GM18517 (cell line): ENCODE data around the gene ANKS3.

ENCODE experiments used
- ATAC-seq: cut with Tn5 transposase; IDR thresholded peaks from one replicate; pipeline ENCODE4 v1.9.1; 2021; ENCODE audit warnings: mild to moderate bottlenecking, moderate library complexity; ENCODE audit not compliant: unreplicated experiment

Gene ANKS3

DNA sequence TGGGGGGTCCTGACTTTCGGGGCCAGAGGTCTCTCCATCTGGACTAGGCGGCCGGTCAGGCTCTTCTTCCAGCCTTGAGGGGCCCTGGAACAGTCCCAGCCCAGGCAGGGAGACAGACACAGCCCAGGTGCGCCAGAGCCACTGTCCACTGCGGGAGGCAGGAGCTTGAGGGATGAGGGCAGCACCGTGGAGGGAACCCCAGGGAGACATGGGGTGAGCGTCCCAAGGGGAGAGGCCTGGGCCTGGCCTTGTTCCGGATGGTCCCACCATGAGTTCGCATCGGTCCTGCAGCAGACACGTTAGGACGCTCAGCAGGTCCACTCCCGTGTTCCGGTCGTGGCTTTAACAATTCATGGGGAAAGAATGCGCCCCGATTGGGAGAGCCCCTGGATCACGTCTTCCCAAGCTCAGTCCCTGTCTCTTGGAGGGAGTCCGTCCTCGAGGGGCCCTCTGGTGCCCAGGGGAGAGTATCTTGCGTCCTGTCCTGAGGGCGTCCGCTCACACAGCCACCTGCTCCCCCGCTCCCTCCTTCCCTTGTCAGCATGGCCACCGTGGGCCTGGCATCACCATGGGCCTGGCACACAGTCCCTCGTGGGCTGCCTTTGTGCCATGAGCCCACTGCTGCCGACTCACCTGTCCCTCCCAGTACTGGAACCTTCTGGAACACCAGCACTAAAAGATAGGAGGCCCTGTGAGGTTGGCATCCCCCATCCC is 47.4 kb downstream of the ANKS3 start:
- ATAC-seq, result no peak

DNA sequence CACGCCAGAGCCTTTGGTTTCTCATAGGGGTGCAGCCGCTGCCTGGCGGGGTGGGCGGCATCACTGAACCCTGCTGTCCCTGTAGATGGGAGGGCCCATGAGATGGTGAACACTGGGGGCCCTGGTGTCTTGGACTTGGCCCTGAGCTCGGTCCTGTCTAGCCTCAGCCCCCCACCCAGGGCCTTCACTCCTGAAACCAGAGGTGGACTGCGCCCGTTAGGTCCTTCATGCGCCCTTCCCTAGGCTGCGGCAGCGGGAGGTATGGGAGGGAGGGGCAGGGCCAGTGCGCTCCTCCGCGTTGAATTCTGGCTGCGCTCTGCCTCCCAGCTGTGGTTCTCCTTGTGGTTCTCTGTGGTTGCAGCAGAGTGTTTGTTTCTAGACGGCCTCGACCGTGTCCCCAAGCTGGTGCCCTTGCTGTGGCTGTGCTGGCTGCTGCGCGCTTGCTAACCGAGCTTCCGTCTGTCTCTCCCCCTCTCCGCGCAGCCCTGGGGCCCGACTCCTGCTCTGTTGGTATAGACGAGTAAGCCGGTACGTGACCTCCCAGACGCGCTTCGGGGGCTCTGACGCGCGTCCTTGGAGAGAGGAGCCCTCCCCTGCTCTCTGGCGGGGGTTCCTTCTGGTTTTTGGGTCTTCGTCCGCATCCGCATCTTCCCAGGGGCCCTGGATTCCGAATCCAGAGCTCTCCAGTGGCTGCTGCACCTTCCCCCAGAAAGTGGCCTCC is 48.1 kb downstream of the ANKS3 start:
- no peak for ATAC-seq

DNA sequence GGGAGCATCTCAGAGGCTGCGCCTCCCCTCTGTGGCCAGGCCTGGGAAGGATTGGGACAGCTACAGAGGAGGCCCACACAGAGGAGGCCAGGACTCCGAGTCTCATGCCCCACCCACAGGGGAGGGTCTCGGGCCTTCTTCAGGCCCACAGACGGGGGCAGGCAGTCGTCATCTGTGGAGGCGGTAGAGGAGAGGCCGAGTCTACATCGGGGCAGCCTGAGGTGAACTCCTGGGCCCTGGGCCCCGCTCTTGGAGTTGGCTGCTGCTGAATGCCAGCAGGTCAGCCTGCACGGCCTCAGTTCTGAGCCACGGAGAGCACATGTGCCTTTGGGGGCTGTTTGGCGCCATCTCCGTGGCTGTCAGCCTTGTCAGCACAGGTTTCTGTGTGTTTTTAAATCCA is 48.8 kb downstream of the ANKS3 start:
- no peak for ATAC-seq

DNA sequence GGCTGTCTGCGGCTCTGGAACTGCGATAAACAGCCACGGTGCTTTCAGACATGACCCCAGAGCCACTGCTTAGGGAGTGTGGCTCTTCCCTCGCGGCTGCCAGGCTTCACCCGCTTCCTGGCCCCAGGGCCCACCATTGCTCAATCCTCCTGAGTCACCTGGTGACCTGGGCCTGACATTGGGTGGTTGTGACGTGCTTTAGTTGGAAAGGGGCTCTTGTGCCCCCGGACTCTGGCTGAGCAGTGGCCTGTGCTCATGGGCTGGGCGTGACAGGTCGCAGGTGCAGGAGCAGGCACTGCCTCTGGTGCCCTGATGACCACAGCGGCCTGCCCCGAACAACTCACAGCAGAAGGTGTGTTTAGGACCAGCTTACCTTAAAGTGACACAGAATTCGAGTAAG is 49.3 kb downstream of the ANKS3 start:
- no peak for ATAC-seq

DNA sequence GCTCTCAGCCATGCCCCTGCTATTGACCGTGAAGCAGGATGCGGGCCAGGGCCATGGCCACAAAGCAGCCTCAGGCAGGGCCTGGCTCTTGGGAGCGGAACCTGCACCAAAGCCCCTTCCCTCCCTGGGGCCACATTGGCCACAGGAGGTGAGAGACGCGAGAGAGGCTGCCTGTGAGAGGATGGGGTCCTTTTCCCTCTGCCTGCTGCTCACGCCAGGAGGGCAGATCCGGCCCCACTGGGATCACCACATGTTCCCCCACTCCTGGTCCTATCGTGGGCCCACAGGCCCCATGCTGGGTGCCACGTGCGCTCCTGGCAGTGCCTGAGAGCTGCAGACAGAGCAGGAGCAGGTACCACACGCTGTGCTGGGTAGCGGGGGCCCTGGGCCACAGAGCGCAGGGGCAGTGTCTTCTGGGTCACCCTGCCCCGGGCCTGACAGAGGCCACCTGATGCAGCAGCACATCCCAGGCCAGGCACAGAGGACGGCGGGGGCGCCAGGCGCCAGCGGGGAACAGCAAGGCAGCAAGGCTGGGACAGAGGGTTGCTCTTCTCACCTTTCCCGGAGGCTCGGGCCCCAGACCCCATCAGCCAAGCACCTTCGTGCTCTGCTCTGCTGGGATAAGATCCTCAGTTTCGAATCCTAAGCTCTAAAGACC is 49.9 kb downstream of the ANKS3 start:
- ATAC-seq, result no peak

DNA sequence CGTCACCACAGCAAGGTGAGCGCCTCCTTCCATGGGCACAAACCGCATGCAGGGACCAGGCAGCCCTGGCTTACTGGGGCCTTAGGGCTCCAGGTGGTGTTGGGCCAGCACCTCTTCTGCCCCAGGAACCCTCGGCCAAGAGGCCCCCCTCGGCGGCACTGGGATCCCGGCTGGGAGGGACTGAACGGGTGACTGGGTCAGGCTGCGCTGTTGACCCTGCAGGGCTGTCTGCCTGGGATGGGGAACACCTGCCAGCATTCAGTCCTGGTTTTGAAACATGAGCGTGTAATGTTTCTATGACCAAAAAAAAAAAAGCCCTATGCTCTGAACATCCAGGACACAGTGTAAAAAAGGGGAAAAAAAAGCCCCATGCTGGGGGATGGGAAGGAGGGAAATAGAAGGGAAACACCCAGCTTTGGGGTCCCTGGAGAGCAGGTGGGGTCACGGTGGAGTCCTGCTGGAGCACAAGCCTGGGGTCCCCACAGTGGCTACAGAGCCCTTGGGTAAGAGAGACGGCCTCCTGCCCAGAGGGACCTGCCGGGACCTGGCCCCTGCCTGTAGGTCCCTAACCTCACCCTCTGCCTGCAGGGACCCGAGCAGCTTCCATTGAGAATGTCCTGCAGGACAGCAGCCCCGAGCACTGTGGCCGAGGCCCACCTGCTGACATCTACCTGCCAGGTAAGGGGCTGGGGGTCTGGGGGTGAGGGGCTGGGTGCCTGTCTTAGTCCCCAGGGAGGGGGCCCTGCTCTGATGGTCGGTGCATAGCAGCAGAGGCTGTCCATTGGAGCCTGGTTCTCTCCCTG is 50.6 kb downstream of the ANKS3 start:
- no peak for ATAC-seq

DNA sequence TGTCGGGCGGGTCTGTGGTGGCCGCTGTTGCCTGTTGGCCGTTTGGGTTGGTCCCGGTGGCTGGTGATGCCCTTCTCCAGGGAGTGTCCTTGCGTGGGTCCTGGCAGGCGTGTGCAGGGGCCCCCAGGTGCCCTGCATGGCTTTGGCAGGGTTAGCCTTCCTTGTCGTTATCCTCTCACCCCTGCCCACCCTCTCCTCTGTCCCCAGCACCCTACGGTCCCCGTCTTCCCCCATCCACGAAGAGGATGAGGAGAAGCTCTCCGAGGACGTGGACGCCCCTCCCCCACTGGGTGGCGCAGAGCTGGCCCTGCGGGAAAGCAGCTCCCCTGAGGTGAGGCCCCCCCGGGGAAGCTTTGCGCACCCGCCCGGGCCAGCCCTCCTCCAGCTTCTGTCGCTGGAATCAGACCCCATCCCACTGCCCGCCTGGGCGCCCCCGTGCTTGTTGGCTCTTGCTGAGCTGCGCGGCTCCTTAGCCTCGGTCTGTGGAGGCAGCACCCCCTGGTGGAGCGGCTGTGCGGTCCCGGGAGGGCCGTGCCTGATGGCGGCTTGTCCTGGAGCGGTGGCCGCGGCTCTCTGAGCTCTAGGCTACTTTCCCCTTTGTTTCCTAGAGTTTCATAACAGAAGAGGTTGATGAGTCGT is 51.3 kb downstream of the ANKS3 start:
- ATAC-seq, result no peak

DNA sequence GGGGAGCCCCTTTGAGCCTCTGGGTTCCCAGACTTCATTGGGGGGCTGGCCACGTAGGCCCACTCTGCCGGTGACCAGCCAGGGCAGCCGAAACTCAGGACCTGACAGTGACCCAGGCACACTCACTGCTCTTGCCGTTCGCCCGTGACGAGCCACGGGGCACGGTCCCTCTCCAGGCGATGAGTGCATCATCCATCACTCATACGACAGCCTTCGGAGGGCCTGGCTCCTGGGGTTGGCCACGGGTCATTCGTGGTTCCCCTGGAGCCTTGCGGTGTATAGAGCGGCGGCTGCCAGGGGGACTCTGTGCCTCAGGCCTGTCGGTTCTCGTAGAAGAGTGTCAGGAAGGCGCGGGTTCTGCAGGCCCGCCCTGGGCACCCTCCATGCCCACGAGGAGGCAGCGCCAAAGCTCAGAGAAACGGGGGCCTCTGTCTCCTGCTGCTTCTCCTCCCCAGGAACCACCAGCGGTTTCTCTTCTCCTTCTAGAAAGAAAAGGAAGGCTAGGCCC is 51.9 kb downstream of the ANKS3 start:
- no peak for ATAC-seq

DNA sequence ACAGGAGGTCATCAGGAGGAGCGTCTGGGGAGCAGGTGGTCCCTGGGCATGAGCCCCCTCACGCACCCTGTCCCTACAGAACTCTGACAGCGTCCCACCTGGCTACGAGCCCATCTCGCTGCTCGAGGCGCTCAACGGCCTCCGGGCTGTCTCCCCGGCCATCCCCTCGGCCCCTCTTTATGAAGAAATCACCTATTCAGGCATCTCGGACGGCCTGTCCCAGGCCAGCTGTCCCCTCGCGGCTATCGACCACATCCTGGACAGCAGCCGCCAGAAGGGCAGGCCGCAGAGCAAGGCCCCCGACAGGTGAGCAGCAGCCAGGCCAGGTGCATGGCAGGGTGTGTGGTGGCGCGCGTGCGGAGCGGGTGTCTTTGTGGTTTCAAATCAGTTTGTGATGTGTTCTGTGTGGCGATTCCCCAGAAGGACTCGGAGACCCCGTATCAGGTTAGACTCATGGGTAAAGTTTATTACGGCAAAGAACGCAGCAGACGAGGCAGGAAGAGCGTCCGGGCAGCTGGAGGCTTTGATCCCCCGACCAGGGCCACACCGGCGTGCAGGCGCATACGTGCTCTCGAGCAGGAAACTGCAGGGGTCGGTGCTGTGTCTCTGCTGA is 52.5 kb downstream of the ANKS3 start:
- ATAC-seq, result no peak

DNA sequence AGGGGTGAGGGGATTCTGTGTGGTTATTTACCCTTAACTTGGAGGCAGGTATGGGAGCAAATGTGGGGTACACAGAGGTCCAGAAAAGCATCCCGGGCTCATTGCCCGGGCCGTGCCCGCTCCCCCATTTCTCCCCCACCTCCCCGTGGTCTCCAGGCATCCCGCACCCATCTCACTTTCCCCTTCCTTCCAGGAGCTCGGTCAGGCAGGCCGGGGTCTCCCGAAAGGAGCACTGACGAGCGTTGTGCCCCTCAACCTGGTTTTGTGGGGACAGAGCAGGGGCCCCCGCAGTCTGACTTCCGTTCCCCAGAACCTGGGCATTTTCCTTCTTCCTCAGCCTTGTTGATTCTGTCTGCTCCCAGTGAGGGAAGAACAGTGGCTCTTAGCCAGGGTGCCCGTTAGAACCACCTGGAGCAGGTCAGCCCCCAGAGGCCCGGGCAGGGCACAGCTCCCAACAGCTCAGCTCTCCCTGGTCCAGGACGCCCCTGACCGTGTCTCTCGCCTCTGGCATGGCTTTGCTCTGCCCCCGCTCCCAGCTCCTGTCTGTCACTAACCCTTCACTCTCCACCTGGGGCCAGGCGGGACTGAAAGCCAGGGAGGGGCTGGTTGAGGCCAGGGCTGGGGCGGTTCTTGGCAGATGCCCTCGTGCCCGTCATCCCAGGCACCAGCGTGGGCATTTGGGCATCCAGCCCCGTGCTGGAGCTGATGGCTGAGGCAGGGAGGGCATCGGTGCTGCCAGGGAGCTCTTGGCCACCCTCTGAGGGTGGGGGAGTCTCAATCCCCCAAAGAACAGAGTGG is 53.2 kb downstream of the ANKS3 start:
- ATAC-seq, result no peak

DNA sequence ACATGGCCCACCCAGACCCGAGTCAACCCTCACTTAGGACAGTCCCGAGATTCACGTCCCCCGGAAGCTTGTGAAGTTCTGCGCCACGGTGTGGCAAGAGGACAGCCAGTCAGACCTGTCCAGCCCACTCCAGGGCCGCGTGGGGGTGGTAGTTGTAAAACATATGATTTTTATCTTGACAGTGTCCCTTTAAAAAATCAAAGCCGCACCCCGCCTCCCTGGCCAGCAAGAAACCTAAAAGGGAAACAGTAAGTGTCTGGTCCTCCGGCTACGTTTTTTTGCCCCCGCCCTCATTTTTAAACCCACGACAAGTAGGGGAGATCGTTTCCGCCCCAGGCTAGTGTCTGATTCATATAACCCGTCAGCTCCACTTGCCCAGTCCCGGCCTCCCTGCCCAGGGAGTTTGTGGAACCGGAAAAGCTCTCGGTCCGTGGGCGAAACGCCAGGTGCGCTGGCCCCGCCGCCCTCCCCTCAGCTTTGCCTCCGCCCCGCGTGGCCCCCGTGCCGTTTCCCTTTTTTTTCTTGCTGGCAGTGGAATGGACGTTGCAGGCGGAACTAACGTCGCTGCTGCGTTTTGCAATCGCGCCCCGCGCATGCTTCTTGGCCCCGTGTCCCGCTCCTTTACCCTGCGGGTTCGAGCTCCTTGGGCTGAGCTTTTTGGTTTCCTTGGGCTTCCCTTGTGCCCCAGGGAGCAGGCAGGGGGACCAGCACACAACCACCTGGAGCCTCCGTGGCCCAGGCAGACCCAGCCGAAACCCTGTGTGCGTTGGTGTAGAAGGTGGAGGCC is 54.0 kb downstream of the ANKS3 start:
- ATAC-seq, result no peak

DNA sequence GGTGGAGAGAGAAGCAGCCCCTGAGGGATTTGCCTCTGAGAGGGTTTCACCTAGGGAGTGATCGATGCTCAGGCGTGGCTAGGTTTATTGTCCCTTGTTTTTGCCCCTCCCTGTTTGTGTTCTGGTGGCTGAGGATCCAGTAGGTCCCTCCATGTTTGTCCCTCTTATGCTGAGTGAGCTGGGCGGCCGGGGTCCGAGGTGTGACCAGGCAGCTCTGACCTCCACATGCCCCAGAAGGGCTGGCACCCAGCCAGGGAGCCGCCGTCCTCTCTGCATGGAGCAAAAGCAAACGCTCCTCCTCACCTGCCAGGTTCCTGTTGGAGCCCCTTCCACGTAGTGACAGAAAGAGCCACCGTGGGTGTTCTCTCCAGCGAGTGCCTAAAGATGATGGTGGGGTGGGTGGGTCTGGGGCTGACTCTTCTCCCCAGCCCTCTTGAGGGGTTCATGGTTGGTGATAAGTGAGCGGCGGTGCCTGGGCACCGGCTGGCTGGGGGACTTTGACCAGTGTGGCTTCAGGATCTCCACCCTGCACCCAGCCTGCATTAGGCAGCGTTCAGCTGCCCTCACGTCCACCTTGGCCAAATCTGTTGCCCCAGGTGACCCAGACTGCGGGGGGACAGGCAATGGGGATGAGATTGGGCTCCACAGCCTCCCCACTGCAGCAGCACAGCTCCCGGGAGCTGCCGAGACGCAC is 54.8 kb downstream of the ANKS3 start:
- no peak for ATAC-seq

DNA sequence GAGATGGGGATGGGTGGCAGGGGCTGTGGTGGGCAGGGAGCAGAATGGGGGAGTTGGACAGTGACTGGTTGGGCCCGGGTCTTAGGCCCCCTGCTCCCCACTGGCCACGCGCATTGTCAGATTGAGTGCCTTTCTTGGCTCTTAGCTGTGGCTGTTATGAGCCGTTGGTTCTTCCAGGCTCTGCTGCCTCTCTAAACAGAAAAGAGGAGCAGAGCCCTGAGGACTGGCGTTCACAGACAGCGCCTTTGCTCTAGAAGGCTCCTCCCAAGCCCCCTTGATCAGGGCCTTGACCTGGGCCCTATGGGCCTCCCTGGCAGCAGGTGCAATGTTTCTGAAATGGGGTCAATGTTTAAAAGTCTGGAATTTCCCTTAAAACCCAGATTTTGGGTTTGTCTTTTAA is 55.5 kb downstream of the ANKS3 start:
- no peak for ATAC-seq

DNA sequence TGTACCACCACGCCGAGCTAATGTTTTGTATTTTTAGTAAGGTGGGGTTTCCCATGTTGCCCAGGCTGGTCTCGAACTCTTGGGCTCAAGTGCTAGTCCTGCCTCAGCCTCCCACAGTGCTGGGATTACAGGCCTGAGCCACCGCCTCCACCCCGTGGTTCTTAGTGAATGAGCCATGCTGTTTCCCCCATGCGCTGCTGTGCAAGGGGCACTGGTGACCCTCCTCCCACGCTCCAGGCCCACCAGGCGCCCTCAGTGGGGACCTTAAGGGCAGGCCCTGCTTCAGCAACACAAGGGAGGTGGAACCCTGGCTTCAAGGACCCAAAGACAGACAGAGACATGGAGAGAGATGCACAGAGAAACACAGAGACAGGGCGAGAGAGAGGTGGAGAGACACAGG is 56.1 kb downstream of the ANKS3 start:
- ATAC-seq, result no peak

DNA sequence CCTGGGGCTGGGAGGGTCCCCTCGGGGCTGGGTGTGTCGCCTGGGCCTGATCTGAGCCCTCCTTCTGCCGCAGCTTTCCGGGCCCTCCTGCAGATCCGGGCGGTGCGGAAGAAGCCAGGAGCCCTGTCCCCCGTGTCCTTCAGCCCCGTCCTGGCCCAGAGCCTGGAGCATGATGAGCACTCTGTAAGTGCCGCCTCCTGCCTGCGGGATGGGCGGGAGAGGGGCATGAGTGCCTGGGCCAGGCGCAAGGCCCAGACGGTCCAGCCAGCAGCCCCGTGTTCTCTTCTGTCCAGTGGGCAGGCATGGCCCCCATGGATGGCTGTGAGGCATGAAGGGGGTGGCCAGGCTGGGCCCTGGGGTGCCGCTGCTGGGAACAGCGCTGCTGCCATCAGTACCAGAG is 56.7 kb downstream of the ANKS3 start:
- ATAC-seq, result no peak

DNA sequence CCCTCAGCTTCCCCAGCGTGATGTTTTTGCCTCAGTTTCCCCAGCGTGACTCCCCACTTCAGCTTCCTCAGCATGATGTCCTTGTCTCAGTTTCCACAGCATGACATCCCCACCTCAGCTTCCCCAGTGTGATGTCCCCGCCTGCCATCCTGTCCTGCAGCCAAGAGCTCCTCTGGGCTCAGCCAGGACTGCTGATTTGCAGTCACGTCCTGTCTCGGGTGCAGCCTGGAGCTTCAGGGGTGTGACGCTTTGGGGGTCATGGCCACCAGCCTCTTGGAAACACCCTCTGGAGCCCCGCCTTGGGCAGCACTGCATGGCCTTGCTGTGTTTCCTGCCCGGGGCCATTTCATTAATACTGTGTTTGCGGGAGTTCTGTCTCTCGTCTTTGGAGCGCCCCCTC is 57.2 kb downstream of the ANKS3 start:
- ATAC-seq, result no peak

DNA sequence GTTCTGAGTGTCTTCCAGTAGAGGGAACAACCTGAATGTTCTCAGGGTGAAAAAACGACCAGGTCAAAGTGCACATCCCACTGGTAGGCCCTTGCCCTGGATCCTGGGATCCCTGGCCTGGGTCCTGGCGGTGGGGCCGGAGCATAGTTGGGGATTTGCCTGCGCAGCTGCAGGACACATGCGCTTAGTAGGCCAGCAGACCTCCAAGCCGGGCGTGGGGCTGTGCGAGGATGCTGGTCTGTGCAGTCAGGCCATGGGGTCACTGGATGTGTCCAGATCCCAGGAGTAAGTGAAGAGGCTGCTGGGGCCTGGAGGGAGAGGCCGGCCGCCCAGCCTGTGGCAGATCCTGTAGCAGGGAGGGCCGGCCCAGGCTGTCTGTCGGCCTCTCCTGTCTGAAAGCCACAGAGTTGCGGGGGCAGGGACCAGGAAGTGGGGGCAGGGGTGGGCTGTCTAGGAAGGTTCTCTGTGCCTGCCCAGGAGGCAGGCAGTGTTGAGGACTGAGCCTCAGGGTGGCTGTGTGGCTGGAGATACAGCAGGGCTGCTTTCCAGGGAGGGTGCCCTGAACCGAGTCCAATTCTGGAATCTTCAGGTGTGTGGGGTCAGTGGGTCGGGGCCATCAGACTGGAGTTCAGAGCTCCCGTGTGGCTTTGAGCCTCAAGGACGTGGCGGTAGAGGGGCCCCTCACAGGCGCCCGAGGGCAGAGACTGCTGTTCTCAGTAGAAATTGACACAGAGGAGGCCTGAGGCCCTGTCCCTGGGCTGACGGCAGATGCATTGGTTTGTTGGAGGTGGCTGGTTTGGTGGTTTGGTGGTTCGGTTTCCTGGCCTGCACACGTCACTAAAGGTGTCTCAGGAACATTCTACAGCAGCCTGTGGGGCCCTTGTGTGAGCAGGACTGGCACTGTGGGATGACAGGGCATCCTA is 57.9 kb downstream of the ANKS3 start:
- no peak for ATAC-seq
